HFFc6 (cell line): ENCODE results near the gene MESP2. TPM values are rescaled to one million over a fixed set of nuclear protein-coding genes. Genes with fewer than 3 reads are reported as not detected.
A peak's percentile ranks its signal among the peaks of the same experiment; 100 is the strongest.
"Not testable (repeated sequence)": the region's sequence is repeated elsewhere in the genome, so short reads cannot be mapped to it uniquely, and the experiment has no call there.

Experiments
- DNase-seq: peaks from one replicate; pipeline ENCODE4 v3.0.0-alpha.2; 2018
- H3K27ac Mint-ChIP-seq: 2 replicates; pipeline ENCODE4 v1.8.0; 2020; ENCODE audit warnings: mild to moderate bottlenecking, mixed read lengths
- H3K27me3 Mint-ChIP-seq: 2 replicates; pipeline ENCODE4 v1.8.0; 2021; ENCODE audit warnings: mild to moderate bottlenecking, moderate library complexity, mixed read lengths; ENCODE audit not compliant: insufficient read depth
- H3K36me3 Mint-ChIP-seq: 2 replicates; pipeline ENCODE4 v1.8.0; 2021; ENCODE audit warnings: low read depth, mixed read lengths
- H3K4me1 Mint-ChIP-seq: 2 replicates; pipeline ENCODE4 v1.8.0; 2020; ENCODE audit warnings: low read depth, mixed read lengths
- H3K4me3 Mint-ChIP-seq: 2 replicates; pipeline ENCODE4 v1.8.0; 2020; ENCODE audit warnings: mild to moderate bottlenecking, moderate library complexity, mixed read lengths
- H3K9me3 Mint-ChIP-seq: 2 replicates; pipeline ENCODE4 v1.8.0; 2020; ENCODE audit warnings: mild to moderate bottlenecking, mixed read lengths
- CTCF ChIP-seq: fragments of 200-600 bp; sonication (generic); IDR thresholded peaks from 2 replicates; pipeline ENCODE4 v1.5.0; 2021; ENCODE audit warnings: antibody characterized with exemption, mild to moderate bottlenecking
- total RNA-seq, 6 experiments: library from RNA; stranded (reverse); fragmentation: NEBNext Ultra II Directional; extraction: Animal tissue kit (Norgen Biotek cat#: 25700); gene quantifications; 2 replicates in 1 of 6; 3 replicates in 5 of 6; pipeline ENCODE4 v1.2.3, GENCODE V29; 2021

The MESP2 gene
- total RNA-seq, 6 experiments from 2014 or later: 0.19 to 0.26 (median 0.21) TPM; not detected in 3

- peak overlapping the region; percentile 30; the same call in 1 of the 2 replicates for H3K4me3 Mint-ChIP-seq
- H3K9me3 Mint-ChIP-seq: no peaks in the 10 kb centered on the region
- H3K27me3 Mint-ChIP-seq: peaks cover 6% of the 10 kb centered on the region
- peaks cover 29% of the 10 kb centered on the region for H3K36me3 Mint-ChIP-seq
- no peak for TF ChIP-seq CTCF
- H3K4me1 Mint-ChIP-seq: peaks cover 72% of the 10 kb centered on the region
- H3K27ac Mint-ChIP-seq: peak overlapping the region; percentile 64
- no peak for DNase-seq
Observed at GRCh38 chr15:89785064-89785773, 9.1 kb downstream of the MESP2 start.

GRCh38 chr15:89785774-89786140 is 9.6 kb downstream of the MESP2 start:
- peak overlapping the region; percentile 64 for H3K27ac Mint-ChIP-seq
- TF ChIP-seq CTCF: no peak
- H3K27me3 Mint-ChIP-seq: peaks cover 7% of the 10 kb centered on the region
- H3K9me3 Mint-ChIP-seq: no peaks in the 10 kb centered on the region
- peak; percentile 29 for DNase-seq
- peaks cover 67% of the 10 kb centered on the region for H3K4me1 Mint-ChIP-seq
- H3K36me3 Mint-ChIP-seq: peaks cover 34% of the 10 kb centered on the region
- H3K4me3 Mint-ChIP-seq: peak overlapping the region; percentile 30; the same call in 1 of the 2 replicates

GRCh38 chr15:89787944-89788343 is 11.8 kb downstream of the MESP2 start:
- Mint-ChIP-seq H3K4me1 (peaks cover 45% of the 10 kb centered on the region), H3K36me3 (peaks cover 41% of the 10 kb centered on the region), H3K9me3 (no peaks in the 10 kb centered on the region), H3K27ac (no peak overlapping the region), H3K4me3 (no peak overlapping the region; the same call in 1 of the 2 replicates), H3K27me3 (peaks cover 7% of the 10 kb centered on the region)
- no peak for TF ChIP-seq CTCF
- DNase-seq: no peak

- not testable (repeated sequence) for H3K4me3 Mint-ChIP-seq, H3K27me3 Mint-ChIP-seq, H3K9me3 Mint-ChIP-seq, DNase-seq, H3K27ac Mint-ChIP-seq
- peaks cover 44% of the 10 kb centered on the region for H3K36me3 Mint-ChIP-seq
- H3K4me1 Mint-ChIP-seq: peaks cover 39% of the 10 kb centered on the region
Observed at GRCh38 chr15:89788585-89788984, 12.5 kb downstream of the MESP2 start.

GRCh38 chr15:89790206-89790605 is 14.1 kb downstream of the MESP2 start:
- 0 out of 2 replicates have a peak overlapping the region, but pooled peaks have one; percentile 45 for H3K27ac Mint-ChIP-seq

More at GRCh38 chr15:89790206-89790605, 14.1 kb downstream of the MESP2 start:
- DNase-seq: no peak
- Mint-ChIP-seq H3K4me3 (no peak overlapping the region; the same call in 1 of the 2 replicates), H3K4me1 (peaks cover 30% of the 10 kb centered on the region), H3K27me3 (peaks cover 2% of the 10 kb centered on the region; the same call in 1 of the 2 replicates), H3K9me3 (no peaks in the 10 kb centered on the region), H3K36me3 (peaks cover 54% of the 10 kb centered on the region)
- no peak for TF ChIP-seq CTCF
